MG63 (cell line): Measurements from ENCODE around the gene UBE2V1. TPM values are rescaled to one million over a fixed set of nuclear protein-coding genes. Genes with fewer than 3 reads are reported as not detected.
A peak's percentile ranks its signal among the peaks of the same experiment; 100 is the strongest.

ENCODE experiments used
- DNase-seq: peaks from one replicate; pipeline ENCODE4 v3.0.0-alpha.2; 2020
- H3K27me3 ChIP-seq: fragments of 250-450 bp; sonication (Bioruptor Pico); 2 replicates; pipeline ENCODE4 v1.5.1; 2020; ENCODE audit warnings: mild to moderate bottlenecking, moderate library complexity
- H3K36me3 ChIP-seq: fragments of 250-450 bp; sonication (Bioruptor Pico); 2 replicates; pipeline ENCODE4 v1.5.1; 2020; ENCODE audit warnings: mild to moderate bottlenecking, moderate library complexity
- H3K4me3 ChIP-seq: fragments of 250-450 bp; sonication (Bioruptor Pico); 2 replicates; pipeline ENCODE4 v1.5.1; 2020; ENCODE audit warnings: mild to moderate bottlenecking, moderate library complexity
- H3K9me3 ChIP-seq: fragments of 250-450 bp; sonication (Bioruptor Pico); 2 replicates; pipeline ENCODE4 v1.5.1; 2020; ENCODE audit warnings: mild to moderate bottlenecking, moderate library complexity
- total RNA-seq: library from RNA; depleted of rRNA; stranded (reverse); fragments of >200 nt; shearing (Covaris generic); gene quantifications from 2 replicates; pipeline ENCODE4 v1.2.3, GENCODE V29; 2014; ENCODE audit warnings: low replicate concordance

The UBE2V1 gene
- total RNA-seq, 1 experiment from 2014 or later: 23.3 TPM

DNA sequence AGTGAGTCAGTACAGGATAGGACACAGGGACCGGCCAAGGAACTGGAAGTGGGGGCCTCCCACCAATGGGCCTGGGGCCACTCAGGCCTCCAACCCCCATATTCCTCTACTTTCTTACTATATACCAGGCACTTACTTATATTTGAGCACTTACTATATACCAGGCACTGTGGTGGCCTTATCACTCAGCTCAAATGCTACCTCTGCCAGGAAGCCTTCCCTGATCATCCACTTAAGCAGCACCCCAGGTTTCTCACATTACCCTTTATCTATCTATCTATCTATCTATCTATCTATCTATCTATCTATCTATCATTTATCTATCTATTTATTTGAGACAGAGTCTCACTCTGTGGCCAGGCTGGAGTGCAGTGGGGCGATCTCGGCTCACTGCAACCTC lies 12.3 kb upstream of the UBE2V1 start:
- H3K27me3 ChIP-seq: no peaks in the 10 kb centered on the region
- H3K4me3 ChIP-seq: no peak overlapping the region
- peaks cover 6% of the 10 kb centered on the region for H3K9me3 ChIP-seq
- no peak for DNase-seq
- H3K36me3 ChIP-seq: peaks cover 86% of the 10 kb centered on the region

DNA sequence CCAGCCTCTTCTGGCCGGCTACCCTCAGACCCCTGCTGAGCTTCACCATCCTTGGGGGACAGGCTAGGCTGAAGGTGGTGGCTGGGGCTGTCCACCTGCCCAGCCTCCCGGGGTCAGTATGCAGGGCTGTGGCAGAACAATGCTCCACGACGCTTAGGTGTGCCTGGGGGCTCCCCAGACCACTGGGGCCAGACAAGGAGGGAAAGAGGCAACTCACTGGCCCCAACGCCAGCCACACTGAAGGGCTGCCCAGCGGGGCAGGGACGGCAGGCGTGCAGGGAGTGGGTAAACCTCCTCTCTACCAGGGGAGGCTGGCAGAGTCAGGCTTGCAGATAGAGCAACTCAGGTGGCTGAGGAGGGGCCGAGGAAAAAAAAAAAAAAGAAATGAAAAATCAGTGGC lies 11.5 kb upstream of the UBE2V1 start:
- peaks cover 78% of the 10 kb centered on the region for H3K36me3 ChIP-seq

GRCh38 chr20:50123418-50123817 lies 10.5 kb upstream of the UBE2V1 start:
- no peak for DNase-seq
- H3K36me3 ChIP-seq: peaks cover 67% of the 10 kb centered on the region
- H3K9me3 ChIP-seq: peaks cover 6% of the 10 kb centered on the region
- H3K27me3 ChIP-seq: no peaks in the 10 kb centered on the region
- H3K4me3 ChIP-seq: no peak overlapping the region

More for the DNA sequence above, 11.5 kb upstream of the UBE2V1 start:
- no peak for DNase-seq
- no peak overlapping the region for H3K4me3 ChIP-seq
- H3K27me3 ChIP-seq: no peaks in the 10 kb centered on the region
- peaks cover 6% of the 10 kb centered on the region for H3K9me3 ChIP-seq

- Histone ChIP-seq H3K9me3 (peaks cover 6% of the 10 kb centered on the region), H3K4me3 (no peak overlapping the region), H3K36me3 (peaks cover 61% of the 10 kb centered on the region), H3K27me3 (no peaks in the 10 kb centered on the region)
- no peak for DNase-seq
These were observed 9.8 kb upstream of the UBE2V1 start for GRCh38 chr20:50122763-50123162.

DNA sequence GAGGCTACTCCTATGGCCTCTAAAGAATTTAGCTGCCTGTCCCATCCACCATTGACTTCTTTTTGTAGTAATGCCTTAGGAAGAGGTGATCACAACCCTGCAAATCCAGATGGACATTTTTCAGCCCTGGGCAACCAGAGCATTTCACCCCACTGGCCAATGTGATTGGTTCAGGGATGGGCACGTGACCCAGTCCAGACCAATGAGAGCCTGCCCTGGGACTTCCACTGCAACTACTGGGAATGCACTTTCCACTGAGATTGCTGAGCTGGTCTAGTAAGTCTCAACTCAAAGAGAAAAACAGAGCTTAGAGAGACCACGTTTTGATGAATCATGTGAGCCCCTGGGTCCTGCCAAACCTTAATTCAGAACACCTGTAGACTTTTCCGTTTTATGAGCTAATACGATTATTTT lies 8.9 kb upstream of the UBE2V1 start:
- no peak overlapping the region for H3K4me3 ChIP-seq
- H3K9me3 ChIP-seq: peaks cover 6% of the 10 kb centered on the region
- peak; percentile 84 for DNase-seq

DNA sequence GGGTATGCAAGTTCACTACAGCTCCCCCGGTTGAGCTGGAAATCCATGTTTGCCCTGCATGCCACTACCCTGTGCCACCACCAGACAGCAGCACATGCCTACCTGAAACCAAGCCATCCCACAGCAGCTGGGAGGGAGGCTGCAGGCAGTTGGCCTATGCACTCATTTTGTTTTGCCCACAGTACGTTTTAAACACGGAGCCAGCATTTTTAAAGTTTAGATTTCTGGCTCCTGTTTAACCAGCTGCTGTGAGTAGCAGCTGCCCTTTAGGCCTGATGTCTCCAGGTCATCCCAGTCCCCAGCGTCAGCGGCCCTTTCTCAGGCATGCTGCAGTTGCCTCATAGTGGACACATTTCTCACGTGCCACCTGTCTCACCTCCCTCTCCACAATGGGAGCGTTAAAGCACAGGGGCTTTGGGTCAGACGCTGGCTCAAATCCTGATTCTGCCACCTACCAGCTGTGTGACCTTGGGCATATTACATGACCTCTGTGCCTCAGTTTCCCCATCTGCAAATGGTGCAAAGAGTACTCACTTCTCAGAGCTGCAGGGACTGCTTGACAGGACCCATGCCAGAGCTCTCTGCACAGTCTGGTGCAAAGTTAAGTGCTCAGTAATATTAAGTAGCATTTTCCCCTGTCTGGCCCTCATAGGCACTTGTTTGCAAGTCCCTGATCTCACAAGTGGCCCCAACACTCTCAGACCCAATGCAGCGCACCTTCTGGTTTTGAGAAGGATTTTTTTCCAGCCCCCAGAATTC lies 8.2 kb upstream of the UBE2V1 start:
- no peaks in the 10 kb centered on the region for H3K27me3 ChIP-seq
- no peak overlapping the region for H3K4me3 ChIP-seq
- peaks cover 6% of the 10 kb centered on the region for H3K9me3 ChIP-seq
- DNase-seq: peak; percentile 81
- H3K36me3 ChIP-seq: peaks cover 47% of the 10 kb centered on the region

More for the DNA sequence above, 8.9 kb upstream of the UBE2V1 start:
- Histone ChIP-seq H3K27me3 (no peaks in the 10 kb centered on the region), H3K36me3 (peaks cover 54% of the 10 kb centered on the region)

- Histone ChIP-seq H3K9me3 (peaks cover 6% of the 10 kb centered on the region; the same call in 1 of the 2 replicates), H3K27me3 (no peaks in the 10 kb centered on the region), H3K36me3 (peaks cover 19% of the 10 kb centered on the region), H3K4me3 (no peak overlapping the region)
- DNase-seq: no peak
These were observed 5.3 kb upstream of the UBE2V1 start for GRCh38 chr20:50118203-50118602.

DNA sequence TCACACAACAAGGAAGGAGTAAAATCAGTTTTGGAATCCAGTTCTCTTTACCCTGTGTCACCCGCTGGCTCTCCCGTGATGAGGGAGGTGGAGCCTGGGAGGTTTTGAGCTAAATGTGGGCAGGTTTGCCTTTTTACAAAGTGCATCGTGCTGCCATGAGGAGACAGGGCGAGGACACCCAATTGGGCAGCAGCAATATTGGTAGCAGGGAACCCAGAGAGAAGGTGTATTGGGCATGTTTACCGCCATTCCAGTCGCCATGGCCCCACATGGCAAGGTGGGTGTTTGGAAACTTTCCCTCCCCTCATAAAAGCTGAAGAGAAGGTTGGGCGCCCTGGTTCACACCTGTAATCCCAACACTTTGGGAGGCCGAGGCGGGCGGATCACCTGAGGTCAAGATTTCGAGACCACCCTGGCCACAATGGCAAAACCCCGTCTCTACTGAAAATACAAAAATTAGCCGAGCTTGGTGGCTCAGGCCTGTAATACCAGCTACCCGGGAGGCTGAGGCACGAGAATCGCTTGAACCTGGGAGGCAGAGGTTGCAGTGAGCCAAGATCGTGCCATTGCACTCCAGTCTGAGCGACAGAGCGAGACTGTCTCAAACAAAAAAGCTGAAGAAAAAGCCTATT lies 3.5 kb upstream of the UBE2V1 start:
- Histone ChIP-seq H3K4me3 (peak overlapping the region; percentile 52), H3K27me3 (no peaks in the 10 kb centered on the region), H3K9me3 (no peaks in the 10 kb centered on the region), H3K36me3 (peaks cover 4% of the 10 kb centered on the region)
- DNase-seq: no peak

- peak; percentile 97 for DNase-seq
- H3K4me3 ChIP-seq: peak overlapping the region; percentile 52
- peaks cover 5% of the 10 kb centered on the region for H3K36me3 ChIP-seq
- H3K27me3 ChIP-seq: no peaks in the 10 kb centered on the region
- no peaks in the 10 kb centered on the region for H3K9me3 ChIP-seq
These were observed 2.8 kb upstream of the UBE2V1 start for GRCh38 chr20:50115591-50116367.

GRCh38 chr20:50115041-50115512 lies 2.1 kb upstream of the UBE2V1 start:
- H3K36me3 ChIP-seq: peaks cover 12% of the 10 kb centered on the region
- H3K9me3 ChIP-seq: no peaks in the 10 kb centered on the region
- DNase-seq: no peak
- peak overlapping the region; percentile 52 for H3K4me3 ChIP-seq
- H3K27me3 ChIP-seq: no peaks in the 10 kb centered on the region

DNA sequence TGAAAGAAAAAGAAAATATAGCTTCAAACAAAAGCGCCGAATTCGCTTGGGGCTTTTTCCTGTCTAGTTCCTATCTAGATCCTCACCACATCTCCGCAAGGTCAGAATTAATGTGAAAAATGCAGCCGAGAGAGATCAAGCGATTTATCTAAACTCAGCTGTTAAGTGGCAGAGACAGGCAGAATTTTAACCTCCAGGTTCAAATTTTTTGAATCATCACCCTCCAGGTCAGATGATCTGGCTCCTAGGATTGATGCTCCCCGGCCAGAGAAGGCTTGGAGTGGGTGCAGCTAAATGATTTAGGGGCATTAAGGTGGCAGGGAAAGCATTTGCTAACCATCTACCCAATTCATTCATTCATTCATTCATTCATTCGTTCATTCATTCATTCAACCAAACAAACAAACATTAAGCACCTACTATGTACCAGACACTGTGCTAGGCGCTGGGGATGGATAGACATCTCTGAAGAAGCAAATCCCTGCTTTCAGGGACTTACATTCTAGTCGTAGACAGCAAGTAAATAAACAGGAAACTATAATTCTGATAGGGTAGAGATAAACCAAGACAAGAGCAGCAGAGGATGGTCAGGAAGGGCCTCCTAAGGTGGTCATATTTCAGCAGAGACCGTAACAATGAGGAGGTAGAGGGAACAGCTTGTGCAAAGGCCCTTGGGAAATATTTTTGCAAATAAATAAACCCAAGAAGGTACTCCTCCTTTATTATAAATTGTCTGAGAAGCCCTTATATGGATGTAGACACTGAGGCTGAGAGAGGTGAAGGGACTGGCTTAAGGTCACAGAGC lies 672 bp upstream of the UBE2V1 start:
- peak overlapping the region; percentile 95 for H3K4me3 ChIP-seq
- H3K27me3 ChIP-seq: no peaks in the 10 kb centered on the region
- H3K9me3 ChIP-seq: no peaks in the 10 kb centered on the region
- H3K36me3 ChIP-seq: peaks cover 25% of the 10 kb centered on the region
- no peak for DNase-seq

DNA sequence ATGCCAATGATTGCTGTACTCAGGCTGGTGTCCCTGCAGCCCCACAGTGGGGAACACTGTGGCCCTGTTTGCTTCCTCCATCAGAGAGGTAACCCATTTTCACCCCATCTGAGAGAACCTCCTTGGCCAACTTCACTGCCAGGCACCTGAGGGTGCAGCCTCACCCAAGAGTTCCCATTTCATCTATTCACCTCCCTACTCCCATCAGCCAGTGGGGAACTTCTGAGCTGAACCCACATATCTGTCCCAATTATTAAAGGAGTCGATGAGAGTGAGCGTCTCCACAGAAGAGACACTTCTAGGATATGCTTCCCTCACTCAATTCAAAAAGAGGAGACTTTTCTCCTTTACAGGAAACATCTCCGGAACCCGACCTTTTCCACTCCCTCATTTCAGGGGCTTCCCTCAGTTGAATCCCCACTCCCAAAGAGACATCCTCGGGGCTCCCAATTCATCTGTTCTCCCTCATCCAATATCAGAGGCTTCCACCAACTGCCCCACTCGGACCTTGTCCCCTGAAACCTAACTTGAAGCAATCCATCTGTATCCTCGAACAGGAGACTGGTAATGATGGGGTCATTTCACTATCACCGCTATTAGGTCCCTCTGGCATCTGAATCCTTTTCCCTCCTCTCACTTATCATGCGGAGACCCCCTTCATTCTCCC lies 988 bp downstream of the UBE2V1 start:
- no peak for DNase-seq
- Histone ChIP-seq H3K9me3 (no peaks in the 10 kb centered on the region), H3K36me3 (peaks cover 38% of the 10 kb centered on the region), H3K27me3 (no peaks in the 10 kb centered on the region), H3K4me3 (peak overlapping the region; percentile 95)

DNA sequence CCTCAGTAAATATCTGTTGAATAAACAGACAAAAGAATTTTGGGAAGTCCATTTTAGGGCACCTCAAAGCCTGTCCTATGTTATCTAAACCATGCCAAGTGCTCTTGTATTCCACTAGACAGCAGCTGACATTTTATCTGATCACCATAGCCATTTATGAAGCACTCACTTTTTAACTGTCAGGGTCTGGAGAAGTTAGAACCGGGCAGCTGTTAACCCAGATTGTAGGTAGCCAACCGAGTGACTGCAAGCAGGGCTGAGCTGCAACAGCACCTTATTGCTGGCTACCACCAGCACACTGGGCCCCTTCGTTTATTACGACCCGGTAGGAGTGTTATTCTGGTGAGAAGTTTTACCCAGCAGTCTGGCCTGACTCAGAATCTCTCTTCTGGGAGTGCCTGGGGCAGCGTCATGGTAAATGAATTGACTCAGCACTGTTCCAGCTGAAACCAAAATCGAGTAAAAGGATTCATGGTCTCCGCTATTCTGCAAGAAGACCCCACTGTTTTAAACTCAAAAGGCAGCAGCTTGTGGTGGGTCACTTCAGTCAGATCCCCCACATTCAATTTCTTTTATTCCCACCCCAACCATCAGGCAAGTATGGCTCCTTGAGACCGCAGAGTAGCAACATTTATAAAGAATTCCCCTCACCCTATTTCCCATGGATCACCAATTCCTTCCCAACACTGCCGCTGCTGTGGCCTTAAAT lies 1.7 kb downstream of the UBE2V1 start:
- peaks cover 38% of the 10 kb centered on the region for H3K36me3 ChIP-seq
- DNase-seq: peak; percentile 60
- no peaks in the 10 kb centered on the region for H3K9me3 ChIP-seq
- H3K4me3 ChIP-seq: peak overlapping the region; percentile 95
- H3K27me3 ChIP-seq: no peaks in the 10 kb centered on the region

DNA sequence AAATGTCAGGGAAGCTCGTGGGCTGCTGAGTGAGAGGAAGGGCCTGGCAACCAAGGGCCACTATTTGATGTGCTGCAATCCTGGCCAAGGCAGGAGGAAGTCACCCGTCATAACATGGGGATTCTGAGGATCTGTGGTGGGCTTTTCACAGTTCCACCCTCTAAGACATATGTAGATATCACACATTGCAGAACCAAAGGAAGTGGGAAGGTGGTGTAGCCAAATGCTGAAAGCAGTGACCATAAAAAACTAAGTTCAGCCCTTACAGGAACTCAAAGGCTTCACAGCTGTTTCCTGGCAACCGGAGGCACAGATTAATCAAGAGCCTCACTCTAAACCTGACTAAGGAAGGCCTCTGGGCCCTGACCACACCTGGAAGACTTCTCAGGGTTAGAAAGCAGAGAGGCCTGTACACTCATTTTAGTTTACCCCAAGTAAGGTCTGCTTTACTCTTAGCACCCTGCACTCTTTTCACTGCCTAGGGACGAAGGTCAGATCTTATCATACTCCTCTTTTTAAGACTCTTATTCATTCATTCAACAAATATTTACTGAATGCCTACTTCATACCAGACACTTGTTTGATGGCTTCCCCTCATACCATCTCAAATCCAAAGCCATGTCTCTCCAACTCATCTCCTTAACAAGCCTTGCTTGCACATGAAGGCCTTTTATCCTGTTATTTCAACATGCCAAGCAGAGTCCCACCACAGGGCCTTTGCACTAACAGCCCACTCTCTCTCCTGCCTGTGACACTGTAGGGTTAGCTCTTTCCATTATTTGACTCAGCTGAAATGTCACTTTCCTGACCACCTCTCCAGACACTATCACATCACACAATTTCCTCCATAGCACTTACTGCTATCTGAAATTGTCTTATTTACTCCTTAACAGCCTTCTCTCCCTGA lies 2.6 kb downstream of the UBE2V1 start:
- H3K4me3 ChIP-seq: peak overlapping the region; percentile 95
- no peaks in the 10 kb centered on the region for H3K9me3 ChIP-seq
- H3K27me3 ChIP-seq: no peaks in the 10 kb centered on the region
- H3K36me3 ChIP-seq: peaks cover 39% of the 10 kb centered on the region
- DNase-seq: no peak
